Measurements from ENCODE around the gene SLC9A7.

Gene SLC9A7

DNA sequence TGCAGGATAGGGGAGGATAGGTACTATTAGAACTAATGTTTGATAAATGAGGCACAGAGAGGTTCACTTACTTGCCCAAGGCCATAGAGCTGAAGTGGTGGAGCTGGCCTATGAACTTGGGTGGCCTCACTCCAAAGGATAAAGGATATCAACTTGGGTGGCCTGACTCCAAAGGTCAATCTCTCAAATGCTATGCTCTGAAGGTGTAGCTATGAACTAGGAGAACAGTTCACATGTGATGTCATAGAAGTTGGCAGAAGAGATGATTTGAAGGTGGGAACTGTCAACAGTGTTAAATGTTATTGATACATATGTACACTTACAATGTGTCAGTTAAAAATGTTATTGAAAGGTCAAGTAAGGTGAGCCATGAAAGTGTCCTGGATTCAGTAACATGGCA lies 191.5 kb downstream of the SLC9A7 start:
- Histone ChIP-seq H3K4me1 (no peaks in the 10 kb centered on the region), H3K36me3 (no peaks in the 10 kb centered on the region), H3K9me3 (no peaks in the 10 kb centered on the region), H3K4me3 (ENCODE audit: low read depth, low read length) (no peak overlapping the region), H3K27me3 (no peaks in the 10 kb centered on the region)
- TF ChIP-seq, protein P1, sequence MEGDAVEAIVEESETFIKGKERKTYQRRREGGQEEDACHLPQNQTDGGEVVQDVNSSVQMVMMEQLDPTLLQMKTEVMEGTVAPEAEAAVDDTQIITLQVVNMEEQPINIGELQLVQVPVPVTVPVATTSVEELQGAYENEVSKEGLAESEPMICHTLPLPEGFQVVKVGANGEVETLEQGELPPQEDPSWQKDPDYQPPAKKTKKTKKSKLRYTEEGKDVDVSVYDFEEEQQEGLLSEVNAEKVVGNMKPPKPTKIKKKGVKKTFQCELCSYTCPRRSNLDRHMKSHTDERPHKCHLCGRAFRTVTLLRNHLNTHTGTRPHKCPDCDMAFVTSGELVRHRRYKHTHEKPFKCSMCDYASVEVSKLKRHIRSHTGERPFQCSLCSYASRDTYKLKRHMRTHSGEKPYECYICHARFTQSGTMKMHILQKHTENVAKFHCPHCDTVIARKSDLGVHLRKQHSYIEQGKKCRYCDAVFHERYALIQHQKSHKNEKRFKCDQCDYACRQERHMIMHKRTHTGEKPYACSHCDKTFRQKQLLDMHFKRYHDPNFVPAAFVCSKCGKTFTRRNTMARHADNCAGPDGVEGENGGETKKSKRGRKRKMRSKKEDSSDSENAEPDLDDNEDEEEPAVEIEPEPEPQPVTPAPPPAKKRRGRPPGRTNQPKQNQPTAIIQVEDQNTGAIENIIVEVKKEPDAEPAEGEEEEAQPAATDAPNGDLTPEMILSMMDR (IDR thresholded peaks at IDR 0.05; ENCODE audit: low read depth, low read length) = no peak
- DNase-seq = no peak

DNA sequence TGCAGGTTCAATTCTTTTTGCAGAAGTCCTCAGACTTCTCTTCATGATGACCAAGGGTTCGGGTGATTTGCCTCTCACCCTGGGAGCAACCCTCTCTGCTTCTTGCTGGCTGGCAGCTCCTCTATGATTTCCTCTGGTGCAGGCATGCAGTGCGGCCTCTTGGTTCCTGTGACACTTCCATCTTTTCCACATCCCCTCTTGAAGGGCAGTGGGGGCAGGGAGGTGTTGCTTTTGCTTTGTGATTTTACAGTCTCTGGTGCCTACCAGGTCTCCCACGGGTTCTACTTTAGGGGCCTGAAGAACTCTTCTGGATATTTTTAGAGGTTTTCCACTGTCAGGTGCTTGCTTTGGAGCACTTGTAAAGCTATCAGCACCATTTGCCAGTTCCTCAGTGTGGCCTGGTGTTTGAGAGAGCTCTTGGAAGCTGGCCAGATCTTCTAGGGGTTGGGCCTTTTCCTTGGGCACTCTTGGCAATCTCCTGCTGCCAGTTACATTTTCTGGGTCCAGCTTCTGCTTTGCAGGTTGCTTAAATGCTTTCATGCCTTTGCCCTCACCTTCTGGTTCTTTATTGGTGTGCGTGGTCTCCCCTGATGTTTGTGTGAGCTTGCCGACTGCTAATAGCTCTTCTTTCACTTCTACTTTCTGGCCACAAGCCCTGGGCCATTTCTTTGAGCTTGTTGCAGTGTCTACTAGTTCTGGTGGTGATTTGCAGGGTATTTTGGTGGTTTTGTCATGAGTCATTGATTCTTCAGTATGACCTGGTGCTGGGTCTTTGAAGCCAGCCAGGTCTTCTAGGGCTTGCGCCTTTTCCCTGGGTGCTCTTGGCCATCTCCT lies 196.9 kb downstream of the SLC9A7 start:
- Histone ChIP-seq H3K4me3 (ENCODE audit: low read depth, low read length) (no peak overlapping the region), H3K9me3 (no peaks in the 10 kb centered on the region), H3K36me3 (no peaks in the 10 kb centered on the region), H3K4me1 (no peaks in the 10 kb centered on the region), H3K27me3 (no peaks in the 10 kb centered on the region)
- DNase-seq = no peak
- TF ChIP-seq, protein P1 (IDR thresholded peaks at IDR 0.05; ENCODE audit: low read depth, low read length) = no peak

DNA sequence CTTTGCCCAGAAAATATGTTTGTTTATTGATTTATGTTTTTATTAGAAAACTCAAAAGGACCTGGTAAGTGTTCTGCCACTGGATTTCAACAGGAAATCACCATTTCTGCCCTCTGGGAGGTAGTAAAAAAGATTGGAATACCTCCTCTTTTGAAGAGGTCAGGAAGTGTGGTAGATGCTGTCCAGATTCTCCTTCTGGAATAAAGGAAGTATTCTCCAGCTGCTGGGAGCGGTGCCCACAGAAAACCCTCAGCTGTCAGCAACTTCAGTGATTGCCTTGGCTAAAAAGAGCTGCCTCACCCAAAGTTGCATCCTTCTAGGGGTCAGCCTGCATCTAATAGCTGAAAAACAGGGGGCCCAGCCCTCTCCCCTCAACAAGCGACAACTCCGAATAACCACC lies 199.9 kb downstream of the SLC9A7 start:
- no peaks in the 10 kb centered on the region for H3K36me3 ChIP-seq
- H3K9me3 ChIP-seq = no peaks in the 10 kb centered on the region
- no peak overlapping the region for H3K4me3 ChIP-seq (ENCODE audit: low read depth, low read length)
- H3K4me1 ChIP-seq = no peaks in the 10 kb centered on the region
- TF ChIP-seq, protein P1 (IDR thresholded peaks at IDR 0.05; ENCODE audit: low read depth, low read length) = no peak
- no peaks in the 10 kb centered on the region for H3K27me3 ChIP-seq
- no peak for DNase-seq

DNA sequence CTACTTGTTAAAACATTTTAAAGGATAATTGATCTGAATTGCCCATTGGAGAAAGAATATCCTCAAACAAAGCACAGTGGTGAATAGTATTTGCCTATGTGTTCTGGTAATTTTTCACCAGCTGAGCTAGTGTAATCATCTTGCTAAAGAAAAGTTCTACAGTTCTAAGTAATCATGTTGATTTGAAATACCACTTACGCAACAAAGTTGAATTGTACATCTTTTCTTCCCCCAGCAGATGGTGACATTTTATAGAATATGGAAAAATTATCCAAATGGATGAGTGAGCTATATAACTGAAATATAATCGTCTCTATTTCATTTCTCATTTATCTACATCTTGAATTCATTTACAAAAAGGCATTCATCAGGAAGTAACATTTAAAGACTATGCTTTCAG lies 204.0 kb downstream of the SLC9A7 start:
- no peaks in the 10 kb centered on the region for H3K27me3 ChIP-seq
- no peaks in the 10 kb centered on the region for H3K36me3 ChIP-seq
- TF ChIP-seq, protein P1 (IDR thresholded peaks at IDR 0.05; ENCODE audit: low read depth, low read length) = peak; percentile 9; the same call in 1 of the 2 replicates
- H3K9me3 ChIP-seq = no peaks in the 10 kb centered on the region
- no peaks in the 10 kb centered on the region for H3K4me1 ChIP-seq
- DNase-seq = no peak
- no peak overlapping the region for H3K4me3 ChIP-seq (ENCODE audit: low read depth, low read length)

DNA sequence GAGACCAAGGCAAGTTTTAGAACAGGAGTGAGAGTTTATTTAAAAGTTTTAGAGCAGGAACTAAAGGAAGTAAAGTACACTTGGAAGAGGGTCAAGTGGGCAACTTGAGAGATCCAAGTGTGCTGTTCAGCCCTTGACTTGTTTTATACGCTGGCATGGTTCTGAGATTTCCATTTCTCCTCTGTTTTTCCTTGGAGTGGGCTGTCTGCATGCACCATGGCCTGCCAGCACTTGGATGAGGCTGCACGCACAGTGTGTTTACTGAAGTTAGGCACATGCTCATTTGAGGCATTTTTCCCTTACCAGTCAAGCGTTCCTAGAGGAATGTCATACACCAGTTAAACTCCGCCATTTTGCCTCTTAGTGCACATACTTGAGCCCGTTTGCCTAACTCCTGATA lies 205.0 kb downstream of the SLC9A7 start:
- no peak for DNase-seq
- Histone ChIP-seq H3K4me3 (ENCODE audit: low read depth, low read length) (no peak overlapping the region), H3K9me3 (no peaks in the 10 kb centered on the region)

More for the DNA sequence above, 205.0 kb downstream of the SLC9A7 start:
- H3K4me1 ChIP-seq = no peaks in the 10 kb centered on the region
- TF ChIP-seq, protein P1 (IDR thresholded peaks at IDR 0.05; ENCODE audit: low read depth, low read length) = no peak
- no peaks in the 10 kb centered on the region for H3K27me3 ChIP-seq
- H3K36me3 ChIP-seq = no peaks in the 10 kb centered on the region
